GM21515 (cell line): ENCODE results near the gene EPB41L4B.
"Not testable (repeated sequence)": the region's sequence is repeated elsewhere in the genome, so short reads cannot be mapped to it uniquely, and the experiment has no call there.

Experiments
- ATAC-seq: cut with Tn5 transposase; IDR thresholded peaks from one replicate; pipeline ENCODE4 v1.9.1; 2021; ENCODE audit not compliant: unreplicated experiment

EPB41L4B gene

GRCh38 chr9:109301012-109301411 is 19.8 kb downstream of the EPB41L4B start:
- no peak for ATAC-seq

- ATAC-seq = no peak
Measured at GRCh38 chr9:109299891-109300290, 21.0 kb downstream of the EPB41L4B start.

- ATAC-seq = no peak
Measured at GRCh38 chr9:109297899-109298298, 23.0 kb downstream of the EPB41L4B start.

- ATAC-seq = no peak
Measured at GRCh38 chr9:109295221-109296130, 25.4 kb downstream of the EPB41L4B start.

GRCh38 chr9:109290385-109290784 is 30.5 kb downstream of the EPB41L4B start:
- no peak for ATAC-seq

GRCh38 chr9:109289931-109290330 is 30.9 kb downstream of the EPB41L4B start:
- ATAC-seq = no peak

GRCh38 chr9:109289186-109289585 is 31.7 kb downstream of the EPB41L4B start:
- ATAC-seq = no peak

- no peak for ATAC-seq
Measured at GRCh38 chr9:109286981-109287380, 33.9 kb downstream of the EPB41L4B start.

GRCh38 chr9:109286571-109286977 is 34.3 kb downstream of the EPB41L4B start:
- ATAC-seq = no peak

- ATAC-seq = not testable (repeated sequence)
Measured at GRCh38 chr9:109283672-109284071, 37.2 kb downstream of the EPB41L4B start.

GRCh38 chr9:109283012-109283411 is 37.8 kb downstream of the EPB41L4B start:
- no peak for ATAC-seq

GRCh38 chr9:109282302-109282701 is 38.6 kb downstream of the EPB41L4B start:
- no peak for ATAC-seq

GRCh38 chr9:109281518-109281917 is 39.3 kb downstream of the EPB41L4B start:
- no peak for ATAC-seq

- no peak for ATAC-seq
Measured at GRCh38 chr9:109278848-109279247, 42.0 kb downstream of the EPB41L4B start.

GRCh38 chr9:109278216-109278615 is 42.6 kb downstream of the EPB41L4B start:
- no peak for ATAC-seq

GRCh38 chr9:109277451-109277850 is 43.4 kb downstream of the EPB41L4B start:
- ATAC-seq = no peak

GRCh38 chr9:109276469-109277440 is 44.1 kb downstream of the EPB41L4B start:
- ATAC-seq = no peak

GRCh38 chr9:109274884-109275730 is 45.8 kb downstream of the EPB41L4B start:
- ATAC-seq = no peak

- no peak for ATAC-seq
Measured at GRCh38 chr9:109273869-109274268, 47.0 kb downstream of the EPB41L4B start.

- no peak for ATAC-seq
Measured at GRCh38 chr9:109272745-109273144, 48.1 kb downstream of the EPB41L4B start.

- no peak for ATAC-seq
Measured at GRCh38 chr9:109272045-109272444, 48.8 kb downstream of the EPB41L4B start.
